HG03520 (cell line): ENCODE data around the gene MGLL.

Experiments
- ATAC-seq: cut with Tn5 transposase; IDR thresholded peaks from one replicate; pipeline ENCODE4 v1.9.1; 2021; ENCODE audit warnings: mild to moderate bottlenecking, moderate library complexity; ENCODE audit not compliant: unreplicated experiment

MGLL gene

GRCh38 chr3:127645371-127646015 is 176.8 kb downstream of the MGLL start:
- ATAC-seq = no peak

- ATAC-seq = no peak
Measured at GRCh38 chr3:127644641-127645370, 177.5 kb downstream of the MGLL start.

- ATAC-seq = no peak
Measured at GRCh38 chr3:127640042-127640355, 182.3 kb downstream of the MGLL start.

GRCh38 chr3:127639173-127640041 is 182.9 kb downstream of the MGLL start:
- no peak for ATAC-seq
